Natural killer cell (primary cell): Measurements from ENCODE around the gene DMRT1. TPM values are rescaled to one million over a fixed set of nuclear protein-coding genes. Genes with fewer than 3 reads are reported as not detected.

ENCODE experiments used
- ATAC-seq, 3 donors: fragments of 150-1000 bp in 2 of 3; fragments of 200-7000 bp in 1 of 3; cut with Tn5 transposase; 1 replicate in 1 of 3; 2 replicates in 2 of 3; pipeline ENCODE4 v1.10.0; 2021; ENCODE audit warnings: mild to moderate bottlenecking in 2 of 3, moderate library complexity in 2 of 3
- DNase-seq, 2 donors: peaks; one replicate each; pipeline versions ENCODE4 v3.0.0 to v3.0.0-alpha.2; 2013 to 2021; ENCODE audit warnings: mixed read lengths in 1 of 2
- H3K27ac ChIP-seq: one replicate; pipeline ENCODE4 v1.5.1; 2013; ENCODE audit warnings: mild to moderate bottlenecking, low read length
- H3K27me3 ChIP-seq: one replicate; pipeline ENCODE4 v1.6.1; 2013; ENCODE audit warnings: low read length; ENCODE audit not compliant: control insufficient read depth, insufficient read depth
- H3K36me3 ChIP-seq: one replicate; pipeline ENCODE4 v1.6.1; 2013; ENCODE audit warnings: low read length; ENCODE audit not compliant: control insufficient read depth, insufficient read depth
- H3K4me1 ChIP-seq: one replicate; pipeline ENCODE4 v1.6.1; 2013; ENCODE audit warnings: low read length; ENCODE audit not compliant: control insufficient read depth, insufficient read depth
- H3K4me3 ChIP-seq: one replicate; pipeline ENCODE4 v1.5.1; 2013; ENCODE audit warnings: low read length
- H3K9me3 ChIP-seq: one replicate; pipeline ENCODE4 v1.6.1; 2013; ENCODE audit warnings: low read length; ENCODE audit not compliant: control insufficient read depth, insufficient read depth
- H3K27ac Mint-ChIP-seq, 2 donors: one replicate each; pipeline ENCODE4 v1.8.0; 2022; ENCODE audit warnings: mild to moderate bottlenecking in 2 of 2, mixed read lengths in 2 of 2, moderate library complexity in 1 of 2
- H3K27me3 Mint-ChIP-seq, 2 donors: one replicate each; pipeline ENCODE4 v1.8.0; 2022; ENCODE audit warnings: low read depth in 2 of 2, mixed read lengths in 2 of 2
- H3K36me3 Mint-ChIP-seq: one replicate; pipeline ENCODE4 v1.8.0; 2022; ENCODE audit warnings: mixed read lengths
- H3K4me1 Mint-ChIP-seq, 2 donors: one replicate each; pipeline ENCODE4 v1.8.0; 2022; ENCODE audit warnings: mixed read lengths in 2 of 2
- H3K4me3 Mint-ChIP-seq: one replicate; pipeline ENCODE4 v1.8.0; 2022; ENCODE audit warnings: mild to moderate bottlenecking, moderate library complexity, mixed read lengths
- H3K9me3 Mint-ChIP-seq, 2 donors: one replicate each; pipeline ENCODE4 v1.8.0; 2022; ENCODE audit warnings: mixed read lengths in 2 of 2
- WGBS: methylation state at CpG from one replicate; pipeline ENCODE4 v1.1.7; 2013; ENCODE audit warnings: missing lambda C conversion rate; ENCODE audit not compliant: insufficient coverage; 5-methylcytosine and 5-hydroxymethylcytosine counted together
- intact Hi-C: fragments of 100-400 bp; cut with micrococcal nuclease; formaldehyde crosslinking; loops from one replicate; pipeline ENCODE4 v1.14.2; 2022
- total RNA-seq, 4 donors: library from RNA; stranded (reverse); fragments of 120-200 nt in 1 of 4; gene quantifications; one replicate each; pipeline versions ENCODE4 v1.2.3 to v1.2.4, GENCODE V29; 2013 to 2022
- TF ChIP-seq, protein P1 (sequence below): fragments of 200-600 bp; IDR thresholded peaks from one replicate; pipeline ENCODE4 v1.8.0; 2022; ENCODE audit warnings: antibody characterized with exemption

DMRT1 gene
- total RNA-seq, 3 donors from 2014 or later (not counting 1 experiment from before 2014, with no cell fraction given), result not detected

DNA sequence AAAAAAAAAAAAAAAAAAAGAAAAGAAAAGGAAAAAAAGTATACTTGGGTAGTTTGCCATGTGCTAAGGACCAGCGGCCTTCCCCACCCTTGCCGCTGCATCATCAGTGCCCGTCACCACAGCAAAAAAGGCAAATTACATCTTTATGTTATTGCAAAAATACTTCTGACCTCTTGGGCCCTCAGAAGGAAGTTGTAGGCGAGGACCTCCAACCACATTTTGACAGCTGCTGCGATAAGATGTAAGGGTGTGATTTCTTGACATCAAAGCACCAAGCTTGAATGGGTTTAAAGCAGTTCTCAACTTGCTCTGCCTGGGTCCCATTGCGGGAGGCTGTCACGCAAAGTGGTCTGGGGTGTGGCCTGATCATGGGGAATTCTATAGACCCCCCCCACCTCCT lies 39.2 kb downstream of the DMRT1 start:
- Histone ChIP-seq H3K4me1 (peaks cover 15% of the 10 kb centered on the region), H3K27me3 (peaks cover 16% of the 10 kb centered on the region), H3K36me3 (no peaks in the 10 kb centered on the region), H3K9me3 (no peaks in the 10 kb centered on the region), H3K4me3 (no peak overlapping the region), H3K27ac (no peak overlapping the region)
- Mint-ChIP-seq H3K4me3 (peak overlapping the region; percentile 21), H3K27ac (peak overlapping the region in 1 of 2 donors; percentile 13), H3K4me1 (peaks cover 23 to 33% of the 10 kb centered on the region in 2 donors), H3K27me3 (peaks cover 24 to 52% of the 10 kb centered on the region in 2 donors), H3K9me3 (no peaks in the 10 kb centered on the region), H3K36me3 (no peaks in the 10 kb centered on the region)
- intact Hi-C loops, result no loop called here
- TF ChIP-seq, protein P1, sequence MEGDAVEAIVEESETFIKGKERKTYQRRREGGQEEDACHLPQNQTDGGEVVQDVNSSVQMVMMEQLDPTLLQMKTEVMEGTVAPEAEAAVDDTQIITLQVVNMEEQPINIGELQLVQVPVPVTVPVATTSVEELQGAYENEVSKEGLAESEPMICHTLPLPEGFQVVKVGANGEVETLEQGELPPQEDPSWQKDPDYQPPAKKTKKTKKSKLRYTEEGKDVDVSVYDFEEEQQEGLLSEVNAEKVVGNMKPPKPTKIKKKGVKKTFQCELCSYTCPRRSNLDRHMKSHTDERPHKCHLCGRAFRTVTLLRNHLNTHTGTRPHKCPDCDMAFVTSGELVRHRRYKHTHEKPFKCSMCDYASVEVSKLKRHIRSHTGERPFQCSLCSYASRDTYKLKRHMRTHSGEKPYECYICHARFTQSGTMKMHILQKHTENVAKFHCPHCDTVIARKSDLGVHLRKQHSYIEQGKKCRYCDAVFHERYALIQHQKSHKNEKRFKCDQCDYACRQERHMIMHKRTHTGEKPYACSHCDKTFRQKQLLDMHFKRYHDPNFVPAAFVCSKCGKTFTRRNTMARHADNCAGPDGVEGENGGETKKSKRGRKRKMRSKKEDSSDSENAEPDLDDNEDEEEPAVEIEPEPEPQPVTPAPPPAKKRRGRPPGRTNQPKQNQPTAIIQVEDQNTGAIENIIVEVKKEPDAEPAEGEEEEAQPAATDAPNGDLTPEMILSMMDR, result no peak
- peak; percentile 20 to 48 for DNase-seq
- 5% methylated on average over 6 of the region's 7 CpGs for WGBS
- ATAC-seq, result peak; percentile 79 to 91 (median 83)

DNA sequence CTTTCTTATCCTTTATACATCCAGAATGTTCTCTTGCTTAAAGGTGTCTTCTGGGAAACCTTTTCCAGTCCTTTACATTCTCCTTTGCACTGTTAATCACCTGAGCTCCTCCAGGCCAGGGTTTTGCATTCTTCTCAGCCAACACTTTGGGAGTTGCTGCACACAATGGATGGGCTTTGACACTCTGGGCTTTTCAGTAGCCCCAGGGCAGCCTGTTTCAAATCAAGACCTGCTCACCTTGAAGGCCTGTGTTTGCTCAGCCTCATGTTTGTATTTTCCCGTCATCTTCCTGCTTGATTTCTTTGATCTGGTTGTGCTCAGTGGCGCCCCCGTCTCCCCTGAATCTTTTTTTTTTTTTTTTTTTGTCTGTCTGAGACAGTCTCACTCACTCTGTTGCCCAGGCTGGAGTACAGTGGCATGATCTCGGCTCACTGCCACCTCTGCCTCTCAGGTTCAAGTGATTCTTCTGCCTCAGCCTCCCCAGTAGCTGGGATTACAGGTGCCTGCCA lies 41.0 kb downstream of the DMRT1 start:
- DNase-seq (no peak), ATAC-seq (no peak)
- WGBS, result 54% methylated on average over 4 of the region's 4 CpGs
- Histone ChIP-seq H3K27ac (no peak overlapping the region), H3K36me3 (no peaks in the 10 kb centered on the region), H3K27me3 (peaks cover 5% of the 10 kb centered on the region), H3K4me1 (peaks cover 10% of the 10 kb centered on the region), H3K9me3 (no peaks in the 10 kb centered on the region), H3K4me3 (no peak overlapping the region)
- H3K27ac Mint-ChIP-seq, result no peak overlapping the region
- TF ChIP-seq, protein P1, result no peak
- no peaks in the 10 kb centered on the region for H3K9me3 Mint-ChIP-seq
- H3K36me3 Mint-ChIP-seq, result no peaks in the 10 kb centered on the region
- peak overlapping the region; percentile 25 for H3K4me3 Mint-ChIP-seq
- peaks cover 23 to 33% of the 10 kb centered on the region in 2 donors for H3K4me1 Mint-ChIP-seq
- H3K27me3 Mint-ChIP-seq, result peaks cover 28 to 47% of the 10 kb centered on the region in 2 donors
- intact Hi-C loops, result no loop called here

DNA sequence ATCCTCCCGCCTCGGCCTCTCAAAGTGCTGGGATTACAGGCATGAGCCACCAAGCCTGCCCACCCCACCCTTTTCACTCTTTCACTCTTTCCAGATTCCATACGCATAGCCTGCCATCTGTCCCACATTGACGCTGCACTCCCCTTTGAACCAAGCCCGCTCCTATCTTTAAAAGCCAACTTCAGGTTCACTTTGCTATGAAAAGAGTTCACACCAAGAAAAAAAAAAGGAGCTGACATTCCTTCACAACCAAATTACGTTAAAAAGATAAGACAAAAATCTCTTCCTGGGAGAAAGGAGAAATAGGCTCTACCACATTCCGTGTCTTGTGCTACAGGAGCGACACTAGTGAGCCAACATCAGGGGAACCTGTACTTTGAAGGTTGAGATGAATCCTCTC lies 41.5 kb downstream of the DMRT1 start:
- Histone ChIP-seq H3K27ac (no peak overlapping the region), H3K4me1 (peaks cover 10% of the 10 kb centered on the region), H3K36me3 (no peaks in the 10 kb centered on the region), H3K4me3 (no peak overlapping the region), H3K9me3 (no peaks in the 10 kb centered on the region), H3K27me3 (peaks cover 2% of the 10 kb centered on the region)
- Mint-ChIP-seq H3K4me3 (no peak overlapping the region), H3K4me1 (peaks cover 23 to 33% of the 10 kb centered on the region in 2 donors), H3K27ac (no peak overlapping the region), H3K36me3 (no peaks in the 10 kb centered on the region), H3K9me3 (no peaks in the 10 kb centered on the region), H3K27me3 (peaks cover 30 to 49% of the 10 kb centered on the region in 2 donors)
- intact Hi-C loops, result no loop called here
- no peak for ATAC-seq
- no peak for DNase-seq
- 89% methylated on average over 8 of the region's 8 CpGs for WGBS
- TF ChIP-seq, protein P1, result no peak

DNA sequence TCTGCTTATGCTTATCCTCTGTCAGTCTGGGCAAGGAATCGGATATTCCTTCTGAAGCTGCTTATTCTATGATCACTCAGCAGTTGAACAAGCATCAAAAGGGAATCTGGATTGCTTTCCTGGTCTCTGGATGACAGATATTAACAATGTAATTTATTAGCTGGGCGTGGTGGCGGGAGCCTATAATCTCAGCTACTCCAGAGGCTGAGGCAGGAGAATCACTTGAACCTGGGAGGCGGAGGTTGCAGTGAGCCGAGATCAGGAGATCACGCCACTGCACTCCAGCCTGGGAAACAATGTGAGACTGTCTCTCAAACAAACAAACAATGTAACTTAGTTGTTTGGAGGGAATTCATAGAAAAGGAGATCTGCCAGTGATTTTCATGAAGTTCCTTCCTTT lies 45.4 kb downstream of the DMRT1 start:
- intact Hi-C loops, result no loop called here
- Mint-ChIP-seq H3K9me3 (no peaks in the 10 kb centered on the region), H3K36me3 (no peaks in the 10 kb centered on the region), H3K27me3 (peaks cover 27 to 39% of the 10 kb centered on the region in 2 donors), H3K4me3 (no peak overlapping the region), H3K4me1 (peaks cover 2 to 7% of the 10 kb centered on the region in 2 donors), H3K27ac (no peak overlapping the region)
- ATAC-seq (no peak), DNase-seq (no peak)
- Histone ChIP-seq H3K4me3 (no peak overlapping the region), H3K36me3 (no peaks in the 10 kb centered on the region), H3K4me1 (no peaks in the 10 kb centered on the region), H3K9me3 (no peaks in the 10 kb centered on the region), H3K27ac (no peak overlapping the region), H3K27me3 (peaks cover 2% of the 10 kb centered on the region)
- TF ChIP-seq, protein P1, result no peak
- WGBS, result 94% methylated on average over 6 of the region's 6 CpGs
